Measurements from ENCODE around the gene PFDN1.

DNA sequence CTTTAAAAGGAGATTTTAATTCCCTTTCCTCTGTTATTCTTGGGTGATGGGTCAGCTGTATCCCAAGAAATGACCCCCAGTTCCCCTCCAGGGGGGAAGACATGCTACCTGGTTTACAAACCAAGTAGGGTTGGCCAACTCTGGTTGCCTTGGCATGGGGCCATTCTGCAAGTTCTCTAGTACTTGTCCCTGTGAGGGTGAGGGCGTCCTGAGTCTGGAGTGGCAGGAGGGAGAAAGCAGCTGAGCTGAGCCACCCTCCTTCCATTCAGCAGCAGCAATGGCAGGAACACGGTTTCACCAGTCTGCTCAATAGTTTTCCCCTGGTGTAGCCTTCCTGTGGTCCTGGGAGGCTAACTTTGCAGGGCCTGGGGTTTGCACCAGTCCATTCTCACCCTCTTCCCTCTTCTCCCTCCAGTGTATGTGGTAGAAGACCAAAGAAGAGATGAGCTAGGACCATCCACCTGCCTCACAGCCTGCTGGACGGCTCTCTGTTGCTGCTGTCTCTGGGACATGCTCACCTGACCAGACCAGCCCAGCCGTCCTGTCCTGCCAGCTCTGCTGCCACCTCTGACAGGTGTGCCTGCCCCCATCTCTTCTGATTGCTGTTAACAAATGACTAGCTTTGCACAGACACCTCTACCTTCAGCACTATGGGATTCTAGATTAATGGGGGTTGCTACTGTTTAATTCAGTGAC is 59.9 kb downstream of the PFDN1 start:
- TF ChIP-seq, protein P1, sequence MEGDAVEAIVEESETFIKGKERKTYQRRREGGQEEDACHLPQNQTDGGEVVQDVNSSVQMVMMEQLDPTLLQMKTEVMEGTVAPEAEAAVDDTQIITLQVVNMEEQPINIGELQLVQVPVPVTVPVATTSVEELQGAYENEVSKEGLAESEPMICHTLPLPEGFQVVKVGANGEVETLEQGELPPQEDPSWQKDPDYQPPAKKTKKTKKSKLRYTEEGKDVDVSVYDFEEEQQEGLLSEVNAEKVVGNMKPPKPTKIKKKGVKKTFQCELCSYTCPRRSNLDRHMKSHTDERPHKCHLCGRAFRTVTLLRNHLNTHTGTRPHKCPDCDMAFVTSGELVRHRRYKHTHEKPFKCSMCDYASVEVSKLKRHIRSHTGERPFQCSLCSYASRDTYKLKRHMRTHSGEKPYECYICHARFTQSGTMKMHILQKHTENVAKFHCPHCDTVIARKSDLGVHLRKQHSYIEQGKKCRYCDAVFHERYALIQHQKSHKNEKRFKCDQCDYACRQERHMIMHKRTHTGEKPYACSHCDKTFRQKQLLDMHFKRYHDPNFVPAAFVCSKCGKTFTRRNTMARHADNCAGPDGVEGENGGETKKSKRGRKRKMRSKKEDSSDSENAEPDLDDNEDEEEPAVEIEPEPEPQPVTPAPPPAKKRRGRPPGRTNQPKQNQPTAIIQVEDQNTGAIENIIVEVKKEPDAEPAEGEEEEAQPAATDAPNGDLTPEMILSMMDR (conservative IDR thresholded peaks at IDR 0.05) = no peak
- TF ChIP-seq EZH2 (IDR thresholded peaks at IDR 0.05; ENCODE audit: low read depth) = no peak
